SU-DHL-6 (cell line): ENCODE results near the gene NYNRIN.

Source experiments
- H2AFZ ChIP-seq: fragments of 200-600 bp; sonication (generic); 2 replicates; pipeline ENCODE4 v1.6.1; 2014; ENCODE audit warnings: low read depth, mild to moderate bottlenecking, moderate library complexity, mixed read lengths, antibody characterized with exemption, low read length; ENCODE audit not compliant: severe bottlenecking
- H3F3A ChIP-seq: fragments of 200-600 bp; shearing (Covaris generic); 2 replicates; pipeline ENCODE4 v1.6.0; 2016; ENCODE audit warnings: antibody characterized with exemption, mild to moderate bottlenecking; ENCODE audit not compliant: insufficient read depth
- H3K27ac ChIP-seq: fragments of 200-600 bp; sonication (generic); 2 replicates; pipeline ENCODE4 v1.5.1; 2016; ENCODE audit warnings: low read depth, mild to moderate bottlenecking, low read length, moderate library complexity, mixed read lengths
- H3K27me3 ChIP-seq: fragments of 200-600 bp; sonication (generic), shearing (Covaris generic); 2 replicates; pipeline ENCODE4 v1.6.0; 2014; ENCODE audit warnings: mild to moderate bottlenecking, low read length
- H3K36me3 ChIP-seq: fragments of 200-600 bp; sonication (generic); 2 replicates; pipeline ENCODE4 v1.6.1; 2014; ENCODE audit warnings: mild to moderate bottlenecking, low read length, mixed read lengths
- H3K4me2 ChIP-seq: fragments of 300-600, 200-600 bp; shearing (Covaris generic), sonication (generic); 2 replicates; pipeline ENCODE4 v1.6.0; 2014; ENCODE audit warnings: low read length, low read depth, mild to moderate bottlenecking; ENCODE audit not compliant: poor library complexity, severe bottlenecking
- H3K4me3 ChIP-seq: fragments of 200-600 bp; sonication (generic); 2 replicates; pipeline ENCODE4 v1.5.1; 2014; ENCODE audit warnings: antibody characterized with exemption, low read length, mild to moderate bottlenecking, mixed read lengths; ENCODE audit not compliant: insufficient read depth, poor library complexity, severe bottlenecking
- H3K79me2 ChIP-seq: fragments of 200-600 bp; sonication (generic); 2 replicates; pipeline ENCODE4 v1.6.1; 2014; ENCODE audit warnings: mild to moderate bottlenecking, low read length, moderate library complexity; ENCODE audit not compliant: insufficient read depth
- H3K9ac ChIP-seq: fragments of 200-600 bp; sonication (generic); 2 replicates; pipeline ENCODE4 v1.7.0; 2014; ENCODE audit warnings: mild to moderate bottlenecking, low read length
- H3K9me2 ChIP-seq: fragments of 200-600 bp; sonication (generic); replicated peaks from 2 replicates; pipeline ENCODE4 v1.6.1; 2014; ENCODE audit warnings: low read length; ENCODE audit not compliant: insufficient read depth
- H3K9me3 ChIP-seq: fragments of 200-600 bp; sonication (generic); 2 replicates; pipeline ENCODE4 v1.6.1; 2014; ENCODE audit warnings: low read length, mixed read lengths; ENCODE audit not compliant: insufficient read depth
- H4K20me1 ChIP-seq: fragments of 200-600 bp; sonication (generic); 2 replicates; pipeline ENCODE4 v1.6.1; 2014; ENCODE audit warnings: low read depth, mild to moderate bottlenecking, antibody characterized with exemption, low read length, moderate library complexity, mixed read lengths
- EZH2phosphoT487 ChIP-seq: fragments of 200-600 bp; sonication (generic), shearing (Covaris generic); conservative IDR thresholded peaks from 2 replicates; pipeline ENCODE4 v1.6.1; 2018; ENCODE audit warnings: mild to moderate bottlenecking, antibody characterized with exemption, low read length, moderate library complexity, mixed read lengths
- TF ChIP-seq, protein P1 (sequence below): fragments of 200-600 bp; sonication (generic); IDR thresholded peaks from one replicate; pipeline ENCODE4 v1.5.1; 2017; ENCODE audit warnings: antibody characterized with exemption, mild to moderate bottlenecking, low read length, moderate library complexity; ENCODE audit not compliant: insufficient read depth, poor library complexity, severe bottlenecking

NYNRIN gene

DNA sequence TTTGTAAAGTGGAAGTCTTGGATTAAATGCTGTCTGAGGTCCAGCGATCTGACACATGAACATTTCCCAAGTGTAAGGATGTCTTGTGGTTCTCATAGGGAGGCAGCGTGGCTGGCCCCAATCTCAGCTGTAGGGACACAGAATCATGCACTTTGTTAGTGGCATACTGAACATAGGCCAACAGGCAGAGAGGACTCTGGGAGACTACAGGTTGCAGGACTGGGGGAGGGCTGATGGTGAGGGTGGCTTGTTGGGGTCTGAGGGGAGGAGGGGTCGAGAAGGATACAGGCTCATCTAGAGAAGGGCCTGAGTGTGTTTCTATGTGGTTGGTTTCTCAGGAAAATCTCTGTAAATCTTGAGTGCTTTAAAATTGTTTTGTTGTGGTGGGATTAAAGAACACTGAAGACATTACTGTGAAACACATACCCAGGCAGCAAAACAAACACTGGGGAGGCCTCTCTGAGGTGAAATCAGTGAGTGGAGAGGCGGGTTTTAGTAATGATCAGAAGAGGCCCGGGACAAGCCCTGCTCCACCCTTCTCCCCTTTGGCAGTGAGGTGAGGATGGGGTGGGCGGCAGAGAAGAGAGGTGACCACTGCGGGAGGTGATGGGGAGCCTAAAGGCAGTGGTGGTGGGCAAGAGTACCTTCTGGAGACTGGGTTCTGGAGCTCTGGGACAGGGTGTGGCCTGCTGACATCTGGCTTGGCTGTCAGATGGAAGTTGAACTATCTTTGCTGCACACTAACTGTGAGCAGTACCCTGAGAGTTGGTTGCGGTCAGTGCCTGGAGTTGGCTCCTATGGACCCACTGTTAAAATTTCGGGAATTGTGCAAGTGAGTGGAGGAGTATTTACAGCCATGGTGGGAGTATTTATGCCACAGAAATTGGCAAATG lies 3.3 kb downstream of the NYNRIN start:
- no peak overlapping the region for H3K9ac ChIP-seq
- no peaks in the 10 kb centered on the region for H3F3A ChIP-seq
- H3K27ac ChIP-seq, result no peak overlapping the region
- no peak for TF ChIP-seq EZH2phosphoT487
- TF ChIP-seq, protein P1, sequence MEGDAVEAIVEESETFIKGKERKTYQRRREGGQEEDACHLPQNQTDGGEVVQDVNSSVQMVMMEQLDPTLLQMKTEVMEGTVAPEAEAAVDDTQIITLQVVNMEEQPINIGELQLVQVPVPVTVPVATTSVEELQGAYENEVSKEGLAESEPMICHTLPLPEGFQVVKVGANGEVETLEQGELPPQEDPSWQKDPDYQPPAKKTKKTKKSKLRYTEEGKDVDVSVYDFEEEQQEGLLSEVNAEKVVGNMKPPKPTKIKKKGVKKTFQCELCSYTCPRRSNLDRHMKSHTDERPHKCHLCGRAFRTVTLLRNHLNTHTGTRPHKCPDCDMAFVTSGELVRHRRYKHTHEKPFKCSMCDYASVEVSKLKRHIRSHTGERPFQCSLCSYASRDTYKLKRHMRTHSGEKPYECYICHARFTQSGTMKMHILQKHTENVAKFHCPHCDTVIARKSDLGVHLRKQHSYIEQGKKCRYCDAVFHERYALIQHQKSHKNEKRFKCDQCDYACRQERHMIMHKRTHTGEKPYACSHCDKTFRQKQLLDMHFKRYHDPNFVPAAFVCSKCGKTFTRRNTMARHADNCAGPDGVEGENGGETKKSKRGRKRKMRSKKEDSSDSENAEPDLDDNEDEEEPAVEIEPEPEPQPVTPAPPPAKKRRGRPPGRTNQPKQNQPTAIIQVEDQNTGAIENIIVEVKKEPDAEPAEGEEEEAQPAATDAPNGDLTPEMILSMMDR, result no peak
- no peak overlapping the region for H3K4me3 ChIP-seq
- no peaks in the 10 kb centered on the region for H3K79me2 ChIP-seq
- H3K27me3 ChIP-seq, result no peaks in the 10 kb centered on the region
- H3K9me2 ChIP-seq, result no peaks in the 10 kb centered on the region
- H3K36me3 ChIP-seq, result no peaks in the 10 kb centered on the region
- no peak overlapping the region for H2AFZ ChIP-seq
- no peak overlapping the region for H3K4me2 ChIP-seq
- no peaks in the 10 kb centered on the region for H3K9me3 ChIP-seq
- H4K20me1 ChIP-seq, result no peaks in the 10 kb centered on the region

DNA sequence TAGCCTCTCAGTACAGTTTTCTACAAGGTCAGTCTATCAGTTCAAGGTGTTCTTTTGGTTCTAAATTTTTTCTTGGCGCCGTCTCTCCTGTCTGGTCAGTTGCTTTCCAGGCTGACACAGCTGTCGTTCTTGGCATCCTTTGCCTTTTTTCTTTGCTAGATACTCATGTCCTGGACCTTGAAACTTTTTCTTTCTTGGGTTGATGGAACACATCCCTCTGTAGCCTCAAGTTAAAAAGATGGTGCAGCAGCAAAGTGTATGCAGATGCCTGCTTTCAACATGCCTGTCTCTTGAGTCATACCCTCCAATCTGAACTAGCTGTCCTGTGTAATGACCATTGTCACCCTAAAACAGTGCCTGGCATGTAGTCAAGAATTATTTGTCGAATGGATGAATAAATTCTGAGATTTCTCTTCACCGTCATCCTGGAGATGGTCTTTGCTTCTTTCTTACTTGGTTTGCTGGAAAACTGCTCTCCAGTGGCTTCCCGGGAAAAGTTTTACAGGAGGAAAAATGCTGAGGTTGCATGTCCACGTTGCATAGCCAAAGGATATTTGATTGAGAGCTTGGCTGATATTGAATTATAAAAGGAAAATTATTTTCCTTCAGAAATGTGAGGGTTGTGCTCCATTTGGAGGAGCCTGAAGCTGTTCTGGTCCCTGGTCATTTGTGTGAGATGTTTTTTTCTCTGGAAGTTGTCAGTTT lies 4.6 kb downstream of the NYNRIN start:
- H3K9me3 ChIP-seq, result no peaks in the 10 kb centered on the region
- H4K20me1 ChIP-seq, result no peaks in the 10 kb centered on the region
- no peaks in the 10 kb centered on the region for H3F3A ChIP-seq
- no peak overlapping the region for H3K9ac ChIP-seq
- H3K27ac ChIP-seq, result no peak overlapping the region
- no peak for TF ChIP-seq EZH2phosphoT487
- TF ChIP-seq, protein P1, result no peak
- no peaks in the 10 kb centered on the region for H3K27me3 ChIP-seq
- H3K4me3 ChIP-seq, result no peak overlapping the region
- H2AFZ ChIP-seq, result no peak overlapping the region
- H3K79me2 ChIP-seq, result no peaks in the 10 kb centered on the region
- no peaks in the 10 kb centered on the region for H3K9me2 ChIP-seq
- H3K4me2 ChIP-seq, result no peak overlapping the region
- no peaks in the 10 kb centered on the region for H3K36me3 ChIP-seq

DNA sequence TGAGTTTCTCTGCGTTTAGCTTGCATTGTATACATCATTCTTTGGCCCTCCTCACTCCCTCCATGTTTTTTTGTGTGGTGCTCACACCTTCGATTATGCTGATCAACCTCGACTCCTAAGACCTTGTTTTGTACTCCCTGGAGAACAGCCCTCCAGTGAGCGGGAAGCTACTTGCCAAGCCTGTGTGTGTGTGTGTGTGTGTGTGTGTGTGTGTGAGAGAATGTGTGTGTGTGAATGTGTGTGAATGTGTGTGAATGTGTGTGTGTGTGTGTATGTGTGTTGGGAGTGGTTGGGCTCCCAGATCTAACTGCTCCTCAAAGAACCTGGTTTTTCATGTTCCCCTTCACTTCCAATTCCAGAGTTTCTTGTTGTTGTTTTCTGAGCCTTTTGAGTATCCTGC lies 6.0 kb downstream of the NYNRIN start:
- H3K27me3 ChIP-seq, result no peaks in the 10 kb centered on the region
- H3F3A ChIP-seq, result no peaks in the 10 kb centered on the region
- H3K4me2 ChIP-seq, result no peak overlapping the region
- no peak overlapping the region for H2AFZ ChIP-seq
- H3K9ac ChIP-seq, result no peak overlapping the region
- no peaks in the 10 kb centered on the region for H3K9me3 ChIP-seq
- H3K79me2 ChIP-seq, result no peaks in the 10 kb centered on the region
- no peak overlapping the region for H3K4me3 ChIP-seq
- H3K9me2 ChIP-seq, result no peaks in the 10 kb centered on the region
- no peak overlapping the region for H3K27ac ChIP-seq
- no peaks in the 10 kb centered on the region for H4K20me1 ChIP-seq
- no peaks in the 10 kb centered on the region for H3K36me3 ChIP-seq
- no peak for TF ChIP-seq EZH2phosphoT487
- TF ChIP-seq, protein P1, result no peak
